AG09309 (cell line): ENCODE results near the gene IVD.

Experiments
- DNase-seq: peaks from one replicate; pipeline ENCODE4 v3.0.0-alpha.2; 2010; ENCODE audit warnings: low read depth
- H3K4me3 ChIP-seq: 2 replicates; pipeline ENCODE4 v1.5.1; 2011; ENCODE audit warnings: mild to moderate bottlenecking, low read depth, low read length, moderate library complexity; ENCODE audit not compliant: control insufficient read depth
- TF ChIP-seq, protein P1 (sequence below): IDR thresholded peaks from 2 replicates; pipeline ENCODE4 v1.5.1; 2011; ENCODE audit warnings: mild to moderate bottlenecking, low read depth, low read length, inconsistent platforms; ENCODE audit not compliant: insufficient read depth, control insufficient read depth; ENCODE audit errors: missing control alignments

IVD gene

DNA sequence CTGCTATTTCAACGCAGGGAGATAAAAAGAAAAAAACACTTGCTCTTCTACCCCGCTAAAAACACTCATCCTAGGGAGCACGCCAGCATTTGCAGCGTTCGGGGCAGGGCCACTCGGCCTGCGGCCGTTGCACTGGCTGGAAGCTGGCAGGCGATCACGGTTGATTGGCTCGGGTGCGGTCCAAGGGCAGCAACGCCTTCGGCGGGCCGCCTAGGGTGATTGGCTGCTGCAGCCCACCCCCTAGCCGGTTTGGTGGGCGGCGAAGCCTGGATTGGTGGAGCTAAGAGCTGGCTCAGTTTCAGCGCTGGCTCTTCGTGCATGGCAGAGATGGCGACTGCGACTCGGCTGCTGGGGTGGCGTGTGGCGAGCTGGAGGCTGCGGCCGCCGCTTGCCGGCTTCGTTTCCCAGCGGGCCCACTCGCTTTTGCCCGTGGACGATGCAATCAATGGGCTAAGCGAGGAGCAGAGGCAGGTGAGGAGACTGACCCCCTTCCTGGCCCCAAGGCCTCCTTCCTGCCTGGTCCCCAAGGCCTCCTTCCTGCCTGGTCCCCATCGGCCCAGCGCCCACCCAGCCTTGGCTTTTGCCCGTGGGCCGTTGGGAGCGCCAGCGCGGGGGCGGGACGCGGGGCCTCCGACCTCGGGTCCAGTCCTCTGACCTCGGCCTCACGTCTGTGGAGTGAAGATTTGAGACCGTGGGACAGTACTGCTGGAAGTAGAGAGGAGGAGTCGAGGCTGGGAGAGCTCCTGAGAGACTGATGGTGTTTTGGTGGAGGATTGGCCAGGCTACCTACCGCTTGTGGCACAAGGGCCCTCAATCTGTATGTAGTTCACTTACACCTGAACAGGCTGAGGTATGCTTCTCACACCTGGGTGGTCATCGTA, at the start of gene IVD:
Gene IVD, plus strand, starts transcription at position 295 of the 881 bp plus-strand sequence. Its CDS starts 33 bp downstream, at position 328.
- TF ChIP-seq, protein P1, sequence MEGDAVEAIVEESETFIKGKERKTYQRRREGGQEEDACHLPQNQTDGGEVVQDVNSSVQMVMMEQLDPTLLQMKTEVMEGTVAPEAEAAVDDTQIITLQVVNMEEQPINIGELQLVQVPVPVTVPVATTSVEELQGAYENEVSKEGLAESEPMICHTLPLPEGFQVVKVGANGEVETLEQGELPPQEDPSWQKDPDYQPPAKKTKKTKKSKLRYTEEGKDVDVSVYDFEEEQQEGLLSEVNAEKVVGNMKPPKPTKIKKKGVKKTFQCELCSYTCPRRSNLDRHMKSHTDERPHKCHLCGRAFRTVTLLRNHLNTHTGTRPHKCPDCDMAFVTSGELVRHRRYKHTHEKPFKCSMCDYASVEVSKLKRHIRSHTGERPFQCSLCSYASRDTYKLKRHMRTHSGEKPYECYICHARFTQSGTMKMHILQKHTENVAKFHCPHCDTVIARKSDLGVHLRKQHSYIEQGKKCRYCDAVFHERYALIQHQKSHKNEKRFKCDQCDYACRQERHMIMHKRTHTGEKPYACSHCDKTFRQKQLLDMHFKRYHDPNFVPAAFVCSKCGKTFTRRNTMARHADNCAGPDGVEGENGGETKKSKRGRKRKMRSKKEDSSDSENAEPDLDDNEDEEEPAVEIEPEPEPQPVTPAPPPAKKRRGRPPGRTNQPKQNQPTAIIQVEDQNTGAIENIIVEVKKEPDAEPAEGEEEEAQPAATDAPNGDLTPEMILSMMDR: no peak
- H3K4me3 ChIP-seq: peak within 1 kb of the TSS; percentile 58
- DNase-seq: peak; percentile 87

DNA sequence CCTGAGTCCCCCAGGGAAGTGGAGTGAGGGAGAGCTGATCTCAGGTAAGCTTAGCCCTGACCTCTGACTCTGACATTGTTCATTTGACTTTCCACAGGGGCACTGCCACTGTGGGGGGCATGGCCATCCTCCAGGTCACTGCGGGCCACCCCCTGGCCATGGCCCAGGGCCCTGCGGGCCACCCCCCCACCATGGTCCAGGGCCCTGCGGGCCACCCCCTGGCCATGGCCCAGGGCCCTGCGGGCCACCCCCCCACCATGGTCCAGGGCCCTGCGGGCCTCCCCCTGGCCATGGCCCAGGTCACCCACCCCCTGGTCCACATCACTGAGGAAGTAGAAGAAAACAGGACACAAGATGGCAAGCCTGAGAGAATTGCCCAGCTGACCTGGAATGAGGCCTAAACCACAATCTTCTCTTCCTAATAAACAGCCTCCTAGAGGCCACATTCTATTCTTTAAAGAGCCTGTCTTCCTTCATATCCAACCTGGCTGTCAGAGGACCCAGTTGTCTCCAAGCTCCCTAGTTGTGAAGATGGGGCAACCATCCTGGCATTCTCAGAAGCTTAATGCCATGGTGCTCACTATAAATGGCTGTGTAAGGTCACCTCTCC, 49.5 kb upstream of the IVD start:
- no peak overlapping the region for H3K4me3 ChIP-seq
- no peak for DNase-seq
- TF ChIP-seq, protein P1: no peak

GRCh38 chr15:40357246-40357645, 48.3 kb upstream of the IVD start:
- no peak for DNase-seq
- H3K4me3 ChIP-seq: no peak overlapping the region
- TF ChIP-seq, protein P1: no peak

- TF ChIP-seq, protein P1: no peak
- no peak for DNase-seq
- peak within 1 kb of the TSS; percentile 52 for H3K4me3 ChIP-seq
These were observed 47.7 kb upstream of the IVD start, which contains the start of gene DISP2 for GRCh38 chr15:40357723-40358470. DISP2 (plus strand) TSS chr15:40358219; CDS start chr15:40358322, 103 bp downstream.

- TF ChIP-seq, protein P1: peak; percentile 12
- no peak for DNase-seq
- peak overlapping the region; percentile 43 for H3K4me3 ChIP-seq
These were observed 46.9 kb upstream of the IVD start for GRCh38 chr15:40358471-40359353.

DNA sequence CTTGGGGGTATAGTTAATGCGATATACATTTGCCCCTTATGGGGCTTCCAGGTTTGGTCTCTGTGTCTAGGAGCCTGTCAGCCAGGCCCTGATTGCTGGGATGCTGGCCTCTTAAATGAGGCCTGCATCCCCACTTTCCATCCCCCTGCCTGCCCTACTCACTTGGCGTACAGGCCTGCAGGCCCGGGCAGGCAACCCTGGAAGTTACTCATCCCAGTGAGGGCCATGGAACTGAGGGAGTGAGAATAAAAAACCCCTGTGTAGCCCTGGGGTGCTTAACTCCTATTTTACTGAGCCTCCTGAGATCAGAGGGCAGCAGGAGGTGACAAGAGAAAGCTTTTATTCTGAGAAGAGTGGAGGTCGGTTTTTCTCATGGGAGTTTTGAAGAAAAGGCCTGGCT, 45.6 kb upstream of the IVD start:
- TF ChIP-seq, protein P1: no peak
- no peak overlapping the region for H3K4me3 ChIP-seq
- DNase-seq: no peak
